ENCODE results near the gene FOXO1. TPM values are rescaled to one million over a fixed set of nuclear protein-coding genes. Genes with fewer than 3 reads are reported as not detected.

The FOXO1 gene
- total RNA-seq, 1 donor from 2014 or later: 9.7 TPM

DNA sequence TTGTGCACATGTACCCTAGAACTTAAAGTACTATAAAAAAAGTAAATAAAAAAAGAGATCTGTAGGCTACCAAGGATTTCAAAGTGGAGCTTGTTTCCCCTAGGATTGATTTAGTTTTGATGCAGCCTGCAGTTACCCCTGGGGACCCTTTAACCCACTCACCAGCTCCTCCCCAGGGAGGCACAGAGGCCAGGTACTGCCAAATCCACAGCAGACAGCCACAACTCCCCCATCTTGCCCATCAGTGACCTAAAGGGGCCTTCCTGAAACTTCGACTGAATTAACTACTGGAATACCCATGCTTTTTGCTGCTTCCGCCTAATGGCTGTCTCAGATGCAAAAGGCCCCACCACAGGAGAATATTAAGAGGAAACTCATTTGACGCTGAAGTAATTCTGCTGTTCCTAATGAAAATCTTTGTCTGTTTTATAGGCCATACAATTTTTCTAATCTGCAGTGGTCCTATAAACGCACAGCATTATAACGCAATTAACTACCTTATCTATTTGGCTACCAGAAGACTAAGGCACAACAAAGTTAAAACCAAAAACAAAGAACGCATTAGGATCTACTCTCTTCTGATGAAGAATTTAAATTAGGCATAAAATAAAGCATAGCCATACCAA is 95.0 kb downstream of the FOXO1 start:
- DNase-seq (ENCODE audit: low spot score): no peak
- no peaks in the 10 kb centered on the region for H3K9me3 Mint-ChIP-seq (ENCODE audit: low read depth)
- H3K27ac Mint-ChIP-seq (ENCODE audit: unreplicated experiment): no peak overlapping the region
- TF ChIP-seq, protein P1, sequence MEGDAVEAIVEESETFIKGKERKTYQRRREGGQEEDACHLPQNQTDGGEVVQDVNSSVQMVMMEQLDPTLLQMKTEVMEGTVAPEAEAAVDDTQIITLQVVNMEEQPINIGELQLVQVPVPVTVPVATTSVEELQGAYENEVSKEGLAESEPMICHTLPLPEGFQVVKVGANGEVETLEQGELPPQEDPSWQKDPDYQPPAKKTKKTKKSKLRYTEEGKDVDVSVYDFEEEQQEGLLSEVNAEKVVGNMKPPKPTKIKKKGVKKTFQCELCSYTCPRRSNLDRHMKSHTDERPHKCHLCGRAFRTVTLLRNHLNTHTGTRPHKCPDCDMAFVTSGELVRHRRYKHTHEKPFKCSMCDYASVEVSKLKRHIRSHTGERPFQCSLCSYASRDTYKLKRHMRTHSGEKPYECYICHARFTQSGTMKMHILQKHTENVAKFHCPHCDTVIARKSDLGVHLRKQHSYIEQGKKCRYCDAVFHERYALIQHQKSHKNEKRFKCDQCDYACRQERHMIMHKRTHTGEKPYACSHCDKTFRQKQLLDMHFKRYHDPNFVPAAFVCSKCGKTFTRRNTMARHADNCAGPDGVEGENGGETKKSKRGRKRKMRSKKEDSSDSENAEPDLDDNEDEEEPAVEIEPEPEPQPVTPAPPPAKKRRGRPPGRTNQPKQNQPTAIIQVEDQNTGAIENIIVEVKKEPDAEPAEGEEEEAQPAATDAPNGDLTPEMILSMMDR (IDR thresholded peaks at IDR 0.05): no peak
- no peak overlapping the region for H3K4me3 Mint-ChIP-seq (ENCODE audit: unreplicated experiment)
- no peaks in the 10 kb centered on the region for H3K36me3 Mint-ChIP-seq (ENCODE audit: low read depth)
- H3K27me3 Mint-ChIP-seq (ENCODE audit: low read depth): no peaks in the 10 kb centered on the region
- H3K4me1 Mint-ChIP-seq (ENCODE audit: low read depth): peaks cover 12% of the 10 kb centered on the region

- no peak for DNase-seq (ENCODE audit: low spot score)
- no peaks in the 10 kb centered on the region for H3K36me3 Mint-ChIP-seq (ENCODE audit: low read depth)
- H3K4me3 Mint-ChIP-seq (ENCODE audit: unreplicated experiment): no peak overlapping the region
- TF ChIP-seq, protein P1 (IDR thresholded peaks at IDR 0.05): no peak
- no peak overlapping the region for H3K27ac Mint-ChIP-seq (ENCODE audit: unreplicated experiment)
- peaks cover 12% of the 10 kb centered on the region for H3K4me1 Mint-ChIP-seq (ENCODE audit: low read depth)
- H3K27me3 Mint-ChIP-seq (ENCODE audit: low read depth): no peaks in the 10 kb centered on the region
- H3K9me3 Mint-ChIP-seq (ENCODE audit: low read depth): no peaks in the 10 kb centered on the region
Observed at GRCh38 chr13:40570930-40571329, 95.5 kb downstream of the FOXO1 start.

- TF ChIP-seq, protein P1 (IDR thresholded peaks at IDR 0.05): no peak
- Mint-ChIP-seq H3K4me1 (ENCODE audit: low read depth) (peaks cover 23% of the 10 kb centered on the region), H3K27ac (ENCODE audit: unreplicated experiment) (no peak overlapping the region), H3K9me3 (ENCODE audit: low read depth) (no peaks in the 10 kb centered on the region), H3K27me3 (ENCODE audit: low read depth) (no peaks in the 10 kb centered on the region), H3K4me3 (ENCODE audit: unreplicated experiment) (no peak overlapping the region), H3K36me3 (ENCODE audit: low read depth) (no peaks in the 10 kb centered on the region)
- no peak for DNase-seq (ENCODE audit: low spot score)
Observed at GRCh38 chr13:40569024-40569350, 97.5 kb downstream of the FOXO1 start.

DNA sequence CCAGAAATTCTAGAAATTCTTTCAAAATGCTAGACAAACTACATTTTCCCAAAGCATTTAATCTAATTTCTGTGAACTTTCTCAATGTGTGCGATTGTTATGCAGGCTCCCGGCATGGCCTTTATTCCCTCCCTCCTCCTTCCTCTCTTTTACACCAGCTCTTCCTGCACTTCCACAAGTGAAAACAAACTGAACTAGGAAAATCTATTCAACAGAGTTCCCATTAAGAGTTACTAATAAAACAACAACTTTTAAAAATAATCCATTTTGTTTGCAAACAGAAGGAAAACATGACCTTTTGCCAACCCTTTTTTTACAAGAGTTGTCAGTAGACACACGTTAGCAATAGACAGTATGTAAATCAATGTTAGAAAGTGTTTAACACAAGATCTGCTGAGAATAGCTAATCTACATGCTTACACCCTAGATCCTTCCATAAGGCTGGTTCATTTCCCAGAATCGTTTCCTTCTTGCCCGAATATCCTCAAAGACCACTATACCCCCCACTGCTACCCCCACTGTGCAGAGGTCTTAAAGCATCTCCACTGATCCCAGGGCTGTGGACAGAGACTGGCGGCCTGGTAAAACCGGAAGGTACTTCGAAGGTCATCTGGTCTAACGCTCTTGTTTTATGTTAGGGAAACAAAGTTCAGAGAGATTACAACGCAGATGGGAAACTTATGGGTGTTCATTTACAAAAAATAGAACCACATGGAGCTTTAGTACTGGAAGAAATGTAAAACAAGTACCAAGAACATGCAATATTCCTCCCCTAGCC is 98.0 kb downstream of the FOXO1 start:
- no peak overlapping the region for H3K4me3 Mint-ChIP-seq (ENCODE audit: unreplicated experiment)
- H3K36me3 Mint-ChIP-seq (ENCODE audit: low read depth): no peaks in the 10 kb centered on the region
- peaks cover 28% of the 10 kb centered on the region for H3K4me1 Mint-ChIP-seq (ENCODE audit: low read depth)
- no peaks in the 10 kb centered on the region for H3K27me3 Mint-ChIP-seq (ENCODE audit: low read depth)
- H3K27ac Mint-ChIP-seq (ENCODE audit: unreplicated experiment): peak overlapping the region; percentile 1
- DNase-seq (ENCODE audit: low spot score): no peak
- H3K9me3 Mint-ChIP-seq (ENCODE audit: low read depth): no peaks in the 10 kb centered on the region
- TF ChIP-seq, protein P1 (IDR thresholded peaks at IDR 0.05): no peak

GRCh38 chr13:40566811-40567210 is 99.6 kb downstream of the FOXO1 start:
- TF ChIP-seq, protein P1 (IDR thresholded peaks at IDR 0.05): no peak
- H3K36me3 Mint-ChIP-seq (ENCODE audit: low read depth): no peaks in the 10 kb centered on the region
- no peak overlapping the region for H3K27ac Mint-ChIP-seq (ENCODE audit: unreplicated experiment)
- no peak for DNase-seq (ENCODE audit: low spot score)
- peaks cover 34% of the 10 kb centered on the region for H3K4me1 Mint-ChIP-seq (ENCODE audit: low read depth)
- no peaks in the 10 kb centered on the region for H3K27me3 Mint-ChIP-seq (ENCODE audit: low read depth)
- no peak overlapping the region for H3K4me3 Mint-ChIP-seq (ENCODE audit: unreplicated experiment)
- H3K9me3 Mint-ChIP-seq (ENCODE audit: low read depth): no peaks in the 10 kb centered on the region
